Loucy (cell line): ENCODE data around the gene RELT.

Experiments
- EZH2phosphoT487 ChIP-seq: fragments of 200-600 bp; IDR thresholded peaks from 2 replicates; pipeline ENCODE4 v1.6.1; 2018; ENCODE audit warnings: antibody characterized with exemption, mild to moderate bottlenecking, moderate library complexity, borderline replicate concordance
- TF ChIP-seq, protein P1 (sequence below): fragments of 200-600 bp; sonication (generic); conservative IDR thresholded peaks from 2 replicates; pipeline ENCODE4 v1.5.1; 2014; ENCODE audit warnings: mild to moderate bottlenecking, antibody characterized with exemption, low read length

DNA sequence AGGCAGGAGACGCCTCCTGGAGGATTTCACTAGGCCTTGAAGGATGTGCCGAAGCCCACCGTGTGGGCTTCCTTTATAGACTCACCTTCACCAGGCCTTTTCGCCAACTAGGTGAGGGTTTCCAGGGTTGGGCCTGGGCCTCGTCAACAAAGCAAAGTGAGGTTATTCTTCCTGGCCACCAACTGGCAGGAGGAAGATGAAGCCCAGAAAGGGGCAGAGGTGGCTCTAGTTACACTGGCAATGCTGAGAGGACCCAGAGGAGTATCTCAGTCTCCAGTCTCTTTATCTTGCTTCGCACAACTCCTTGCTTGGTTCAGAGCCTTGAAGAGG lies 404 bp upstream of the RELT start:
- TF ChIP-seq, protein P1, sequence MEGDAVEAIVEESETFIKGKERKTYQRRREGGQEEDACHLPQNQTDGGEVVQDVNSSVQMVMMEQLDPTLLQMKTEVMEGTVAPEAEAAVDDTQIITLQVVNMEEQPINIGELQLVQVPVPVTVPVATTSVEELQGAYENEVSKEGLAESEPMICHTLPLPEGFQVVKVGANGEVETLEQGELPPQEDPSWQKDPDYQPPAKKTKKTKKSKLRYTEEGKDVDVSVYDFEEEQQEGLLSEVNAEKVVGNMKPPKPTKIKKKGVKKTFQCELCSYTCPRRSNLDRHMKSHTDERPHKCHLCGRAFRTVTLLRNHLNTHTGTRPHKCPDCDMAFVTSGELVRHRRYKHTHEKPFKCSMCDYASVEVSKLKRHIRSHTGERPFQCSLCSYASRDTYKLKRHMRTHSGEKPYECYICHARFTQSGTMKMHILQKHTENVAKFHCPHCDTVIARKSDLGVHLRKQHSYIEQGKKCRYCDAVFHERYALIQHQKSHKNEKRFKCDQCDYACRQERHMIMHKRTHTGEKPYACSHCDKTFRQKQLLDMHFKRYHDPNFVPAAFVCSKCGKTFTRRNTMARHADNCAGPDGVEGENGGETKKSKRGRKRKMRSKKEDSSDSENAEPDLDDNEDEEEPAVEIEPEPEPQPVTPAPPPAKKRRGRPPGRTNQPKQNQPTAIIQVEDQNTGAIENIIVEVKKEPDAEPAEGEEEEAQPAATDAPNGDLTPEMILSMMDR = no peak
- no peak for TF ChIP-seq EZH2phosphoT487
